ENCODE measurements around the gene BMP2K. TPM values are rescaled to one million over a fixed set of nuclear protein-coding genes. Genes with fewer than 3 reads are reported as not detected.
"Not testable (repeated sequence)": the region's sequence is repeated elsewhere in the genome, so short reads cannot be mapped to it uniquely, and the experiment has no call there.

The BMP2K gene
- total RNA-seq, 1 donor from 2014 or later, result 41.3 TPM

GRCh38 chr4:78787392-78788006 lies 11.3 kb downstream of the BMP2K start:
- FAIRE-seq, result no peak
- DNase-seq (ENCODE audit: low read depth), result no peak
- Histone ChIP-seq H3K4me3 (ENCODE audit: low read depth, low read length) (no peak overlapping the region), H3K36me3 (ENCODE audit: control insufficient read depth, insufficient read depth, low read length) (no peaks in the 10 kb centered on the region), H3K27me3 (ENCODE audit: control insufficient read depth, insufficient read depth, low read length) (no peaks in the 10 kb centered on the region)
- TF ChIP-seq CTCF (IDR thresholded peaks at IDR 0.05; ENCODE audit: insufficient read depth, low read length, severe bottlenecking), result no peak

GRCh38 chr4:78788007-78788889 lies 12.1 kb downstream of the BMP2K start:
- Histone ChIP-seq H3K36me3 (ENCODE audit: control insufficient read depth, insufficient read depth, low read length) (no peaks in the 10 kb centered on the region), H3K27me3 (ENCODE audit: control insufficient read depth, insufficient read depth, low read length) (no peaks in the 10 kb centered on the region), H3K4me3 (ENCODE audit: low read depth, low read length) (no peak overlapping the region)
- no peak for TF ChIP-seq CTCF (IDR thresholded peaks at IDR 0.05; ENCODE audit: insufficient read depth, low read length, severe bottlenecking)
- no peak for DNase-seq (ENCODE audit: low read depth)
- FAIRE-seq, result no peak

- not testable (repeated sequence) for FAIRE-seq; H3K27me3 ChIP-seq (ENCODE audit: control insufficient read depth, insufficient read depth, low read length); H3K4me3 ChIP-seq (ENCODE audit: low read depth, low read length); H3K36me3 ChIP-seq (ENCODE audit: control insufficient read depth, insufficient read depth, low read length); DNase-seq (ENCODE audit: low read depth)
Measured at GRCh38 chr4:78795594-78796416, 19.7 kb downstream of the BMP2K start.

- FAIRE-seq, result no peak
- no peak for TF ChIP-seq CTCF (IDR thresholded peaks at IDR 0.05; ENCODE audit: insufficient read depth, low read length, severe bottlenecking)
- Histone ChIP-seq H3K36me3 (ENCODE audit: control insufficient read depth, insufficient read depth, low read length) (no peaks in the 10 kb centered on the region), H3K4me3 (ENCODE audit: low read depth, low read length) (no peak overlapping the region), H3K27me3 (ENCODE audit: control insufficient read depth, insufficient read depth, low read length) (no peaks in the 10 kb centered on the region)
- no peak for DNase-seq (ENCODE audit: low read depth)
Measured at GRCh38 chr4:78796526-78796925, 20.4 kb downstream of the BMP2K start.

- Histone ChIP-seq H3K27me3 (ENCODE audit: control insufficient read depth, insufficient read depth, low read length) (no peaks in the 10 kb centered on the region), H3K36me3 (ENCODE audit: control insufficient read depth, insufficient read depth, low read length) (no peaks in the 10 kb centered on the region), H3K4me3 (ENCODE audit: low read depth, low read length) (no peak overlapping the region)
- no peak for FAIRE-seq
- DNase-seq (ENCODE audit: low read depth), result no peak
- TF ChIP-seq CTCF (IDR thresholded peaks at IDR 0.05; ENCODE audit: insufficient read depth, low read length, severe bottlenecking), result no peak
Measured at GRCh38 chr4:78797777-78798284, 21.7 kb downstream of the BMP2K start.

Data from bronchial epithelial cell (primary cell).